GM11168 (cell line): ENCODE results near the gene BORCS5.
"Not testable (repeated sequence)": the region's sequence is repeated elsewhere in the genome, so short reads cannot be mapped to it uniquely, and the experiment has no call there.

ENCODE experiments used
- in situ Hi-C: fragments of 300-500 bp; cut with MboI; formaldehyde crosslinking; loops from one replicate; pipeline ENCODE4 v1.12.0; 2022; ENCODE audit warnings: low sequenced_read_pairs; ENCODE audit not compliant: unreplicated experiment

BORCS5 gene

DNA sequence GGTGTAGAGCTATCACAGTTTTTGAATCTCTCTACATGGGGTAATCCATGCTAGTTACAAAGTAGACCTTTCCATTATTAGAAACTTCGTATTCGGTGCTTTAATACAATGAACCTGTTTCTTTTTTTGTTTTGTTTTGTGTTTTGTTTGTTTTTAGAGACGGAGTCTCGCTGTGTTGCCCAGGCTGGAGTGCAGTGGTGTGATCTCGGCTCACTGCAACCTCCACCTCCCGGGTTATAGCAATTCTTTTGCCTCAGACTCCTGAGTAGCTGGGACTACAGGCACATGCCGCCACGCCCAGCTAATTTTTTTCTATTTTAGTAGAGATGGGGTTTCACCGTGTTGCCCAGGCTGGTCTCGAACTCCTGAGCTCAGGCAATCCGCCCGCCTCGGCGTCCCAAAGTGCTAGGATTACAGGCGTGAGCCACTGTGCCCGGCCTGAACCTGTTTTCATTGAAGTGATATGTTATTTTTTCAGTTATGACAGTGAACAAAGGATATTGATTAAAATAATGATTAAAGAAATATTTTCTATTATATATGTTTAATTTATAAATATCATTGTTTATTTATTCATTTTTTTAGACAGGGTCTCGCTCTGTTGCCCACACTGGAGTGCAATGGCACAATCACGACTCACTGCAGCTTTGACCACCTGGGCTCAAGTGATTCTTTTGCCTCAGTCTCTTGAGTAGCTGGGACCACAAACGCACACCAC, 5.3 kb upstream of the BORCS5 start:
- in situ Hi-C loops: not testable (repeated sequence)

DNA sequence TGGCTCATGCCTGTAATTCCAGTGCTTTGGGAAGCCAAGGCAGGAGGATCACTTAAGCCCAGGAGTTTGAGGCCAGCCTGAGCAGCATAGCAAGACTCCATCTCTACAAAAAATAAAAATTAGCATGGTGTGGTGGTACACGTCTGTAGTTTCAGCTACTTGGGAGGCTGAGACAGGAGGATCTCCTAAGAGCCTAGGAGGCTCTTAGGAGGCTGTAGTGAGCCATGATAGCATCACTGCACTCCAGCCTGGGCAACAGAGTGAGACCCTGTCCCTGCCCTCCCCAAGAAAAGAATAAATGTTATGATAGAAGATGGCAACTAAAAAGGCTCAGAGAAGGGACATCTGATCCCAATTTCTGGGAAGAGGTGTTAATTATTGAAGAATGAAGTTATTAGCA, 3.6 kb upstream of the BORCS5 start:
- in situ Hi-C loops: no loop called here

DNA sequence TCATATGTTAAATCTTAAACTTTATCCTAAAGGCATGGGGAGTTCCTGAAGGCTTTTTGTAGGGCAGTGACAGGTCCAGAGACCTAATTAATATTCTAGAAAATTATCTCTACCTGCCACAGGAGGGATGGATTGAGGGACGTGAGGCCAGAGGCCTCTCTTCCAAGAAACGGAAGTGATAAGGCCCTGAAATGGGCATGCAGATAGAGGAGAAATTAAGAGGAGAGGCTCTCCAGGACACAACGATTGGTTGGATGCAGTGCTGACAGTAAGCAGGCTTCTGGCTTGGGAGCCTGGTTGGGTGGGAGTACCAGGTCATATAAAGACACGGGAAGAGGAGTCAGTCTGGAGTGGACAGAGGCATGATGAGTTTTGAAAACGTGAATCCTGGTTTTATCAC, 3.1 kb upstream of the BORCS5 start:
- in situ Hi-C loops: no loop called here

DNA sequence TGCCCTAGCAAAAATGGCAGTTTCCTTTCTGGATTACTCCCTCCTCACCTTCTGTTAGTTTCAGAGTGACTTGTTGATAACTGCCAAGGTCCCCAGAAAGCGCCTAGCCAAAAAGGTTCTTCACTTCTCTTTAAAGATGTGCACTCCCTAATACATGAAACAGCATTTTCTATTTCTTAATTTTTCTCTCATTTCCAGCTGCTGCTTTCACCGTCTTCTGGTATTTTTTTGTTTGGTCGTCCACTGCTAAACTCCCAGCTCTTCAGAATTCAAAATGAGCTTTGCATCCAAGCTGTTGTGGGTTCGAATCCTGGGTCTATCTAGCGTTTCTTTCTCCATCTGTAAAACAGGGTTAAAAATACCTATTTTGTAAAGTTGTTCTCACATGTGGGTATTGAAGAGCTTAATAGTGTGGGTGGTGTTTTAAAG, 397 bp upstream of the BORCS5 start:
- in situ Hi-C loops: no loop called here

DNA sequence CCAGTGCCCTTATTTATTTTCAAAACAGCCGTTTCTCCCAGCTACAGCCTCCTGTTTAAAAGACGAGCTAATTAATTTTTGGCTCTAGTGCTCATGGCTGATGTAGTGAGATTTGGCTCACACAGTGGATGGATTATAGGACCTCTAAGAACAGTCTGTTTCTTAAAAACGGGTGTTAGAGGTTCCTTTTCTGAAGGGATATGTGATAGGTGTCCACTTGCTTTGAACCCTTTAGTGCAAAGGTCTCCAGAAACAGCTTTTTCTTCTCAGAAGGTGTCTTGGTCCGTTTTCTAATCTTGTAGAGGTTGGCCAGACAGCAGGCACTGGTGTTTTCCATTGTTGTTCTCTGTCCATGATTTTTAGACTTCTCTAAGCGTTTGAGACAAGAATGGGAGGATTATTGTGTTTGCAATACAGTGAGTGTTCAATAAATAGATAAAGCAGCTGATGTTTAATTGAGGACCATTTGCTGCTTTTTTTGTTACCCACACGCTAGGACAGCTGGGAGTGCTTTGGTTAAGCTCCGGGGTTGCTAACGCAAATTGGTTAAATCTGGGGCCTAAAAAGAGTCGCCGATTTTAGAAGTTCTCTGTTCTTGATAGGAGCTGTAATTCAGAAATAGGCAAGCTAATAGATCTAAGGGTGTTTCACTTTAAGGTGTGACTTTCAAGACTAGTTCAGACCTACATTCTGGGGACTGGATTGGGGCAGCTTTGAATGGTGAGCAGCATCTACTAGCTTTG, 1.0 kb downstream of the BORCS5 start:
- in situ Hi-C loops: no loop called here

DNA sequence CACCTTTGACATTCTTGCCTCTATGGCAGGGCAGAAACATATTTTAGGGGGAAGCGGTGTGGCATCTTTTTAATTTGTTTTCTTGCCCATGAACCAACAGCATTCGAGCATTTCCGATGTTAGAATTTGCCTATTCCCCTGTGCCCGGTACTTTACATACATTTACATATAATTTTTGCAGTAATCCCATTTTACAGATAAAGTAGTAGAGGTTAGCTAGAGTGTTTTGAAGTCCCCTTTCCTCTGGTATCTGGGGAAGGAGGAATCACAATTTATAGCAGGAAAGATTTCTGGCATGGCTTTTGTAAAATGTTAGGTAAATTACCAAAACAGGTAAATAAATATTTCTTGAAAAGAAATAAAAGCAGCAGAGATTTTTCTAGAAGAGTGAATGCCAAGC, 1.6 kb downstream of the BORCS5 start:
- in situ Hi-C loops: no loop called here

DNA sequence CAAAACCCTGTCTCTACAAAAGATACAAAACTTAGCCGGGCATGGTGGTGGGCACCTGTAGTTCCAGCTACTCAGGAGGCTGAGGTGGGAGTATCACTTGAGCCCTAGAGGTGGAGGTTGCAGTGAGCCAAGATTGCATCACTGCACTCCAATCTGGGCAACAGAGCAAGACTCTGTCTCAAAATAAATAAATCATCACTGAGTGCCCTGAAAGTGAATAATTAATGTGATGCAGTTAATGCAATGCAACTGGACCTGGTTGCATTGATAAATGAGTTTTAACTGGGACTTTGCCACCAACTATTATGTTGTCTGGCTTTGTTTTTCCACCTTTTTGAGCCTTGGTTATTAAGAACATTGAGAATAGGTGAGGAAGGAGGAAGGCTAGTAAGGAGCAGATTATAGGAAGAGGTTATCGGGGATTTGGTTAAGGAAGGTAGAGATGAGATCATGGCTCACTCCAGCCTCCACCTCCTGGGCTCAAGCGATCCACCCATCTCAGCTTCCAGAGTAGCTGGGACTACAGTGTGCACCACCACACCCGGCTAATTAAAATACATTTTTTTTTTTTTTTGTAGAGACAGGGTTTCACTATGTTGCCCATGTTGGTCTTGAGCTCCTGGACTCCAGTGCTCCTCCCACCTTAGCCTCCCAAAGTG, 8.0 kb downstream of the BORCS5 start:
- in situ Hi-C loops: loop anchor here (10.0 kb wide), 1 partner anchor 340 kb away; no protein-coding TSS in a partner anchor

DNA sequence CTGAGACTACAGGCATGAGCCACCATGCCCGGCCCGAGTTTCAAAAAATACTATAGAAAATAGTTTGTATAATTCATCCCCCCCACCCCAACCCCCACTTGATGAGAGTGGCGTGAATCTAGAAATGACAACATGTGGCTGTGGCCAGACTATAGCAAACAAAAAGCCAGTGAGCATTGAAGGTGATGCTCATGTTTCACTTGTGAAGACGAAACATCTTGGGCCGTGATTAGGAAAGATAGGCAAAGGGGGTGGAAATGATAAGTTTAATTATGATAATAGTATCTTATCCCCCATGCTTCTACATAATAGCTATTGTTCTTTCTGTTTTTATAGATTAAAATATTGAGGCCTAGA, 8.5 kb downstream of the BORCS5 start:
- in situ Hi-C loops: loop anchor here (10.0 kb wide), 1 partner anchor 339 kb away; no protein-coding TSS in a partner anchor

DNA sequence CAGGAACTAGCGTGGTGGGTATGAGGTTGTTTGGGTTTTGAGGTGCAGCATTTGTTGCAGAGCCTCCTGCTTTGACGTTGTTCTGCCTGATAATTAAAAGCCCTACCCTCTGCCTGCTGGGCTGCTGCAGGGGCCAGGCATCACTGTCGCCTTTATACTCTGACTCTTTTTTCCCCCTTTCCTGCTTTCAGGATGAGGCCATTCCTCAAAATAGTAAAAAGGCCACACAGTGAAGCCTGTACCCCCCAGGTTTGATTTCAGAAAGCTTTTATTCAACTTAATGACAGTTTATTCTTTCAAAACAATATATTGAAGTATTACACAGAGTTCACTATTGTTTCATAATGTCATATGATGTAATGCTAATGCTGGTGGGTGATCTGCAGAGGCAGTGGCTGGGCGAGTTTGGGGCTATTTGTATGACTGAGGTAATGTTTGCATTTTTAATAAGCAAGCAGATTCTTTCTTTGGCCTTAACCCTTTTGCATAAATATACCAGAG, 9.1 kb downstream of the BORCS5 start:
- in situ Hi-C loops: loop anchor here (10.0 kb wide), 1 partner anchor 339 kb away; no protein-coding TSS in a partner anchor

DNA sequence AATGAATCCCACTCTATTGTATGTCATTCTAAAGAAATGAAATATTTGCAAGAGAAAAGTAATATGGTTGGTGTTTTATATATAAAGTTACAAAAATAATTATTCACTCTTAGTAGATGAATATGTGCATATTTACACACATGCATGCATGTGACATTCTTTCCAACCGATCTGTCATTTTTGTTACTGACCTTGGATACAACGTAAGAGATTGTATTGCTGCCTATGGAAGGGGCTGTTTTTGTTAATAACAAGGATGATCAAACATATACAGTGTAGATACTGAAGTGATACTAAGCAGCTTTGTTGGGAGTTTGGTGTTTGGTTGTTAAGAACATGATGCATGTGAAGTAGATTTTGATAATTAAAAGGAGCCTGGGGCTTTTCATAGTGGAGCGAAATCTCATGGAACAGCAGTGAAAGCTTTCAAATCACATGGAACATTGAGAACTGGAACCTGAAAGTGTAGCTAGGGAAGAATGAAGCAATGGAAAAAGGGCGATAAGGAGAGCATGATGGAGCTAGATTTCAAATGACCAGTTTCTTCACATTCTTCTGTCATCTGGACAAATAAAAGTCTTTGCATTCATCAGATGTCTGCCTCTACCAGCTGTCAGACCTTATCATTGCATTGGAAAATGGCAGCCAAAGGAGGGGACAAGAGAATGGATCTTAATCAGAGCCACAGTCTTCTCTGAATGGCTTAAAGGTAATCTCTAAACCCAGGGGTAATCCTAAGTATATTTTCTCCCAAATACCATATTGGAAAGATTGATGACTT, 10.0 kb downstream of the BORCS5 start:
- in situ Hi-C loops: loop anchor here (10.0 kb wide), 1 partner anchor 338 kb away; no protein-coding TSS in a partner anchor

DNA sequence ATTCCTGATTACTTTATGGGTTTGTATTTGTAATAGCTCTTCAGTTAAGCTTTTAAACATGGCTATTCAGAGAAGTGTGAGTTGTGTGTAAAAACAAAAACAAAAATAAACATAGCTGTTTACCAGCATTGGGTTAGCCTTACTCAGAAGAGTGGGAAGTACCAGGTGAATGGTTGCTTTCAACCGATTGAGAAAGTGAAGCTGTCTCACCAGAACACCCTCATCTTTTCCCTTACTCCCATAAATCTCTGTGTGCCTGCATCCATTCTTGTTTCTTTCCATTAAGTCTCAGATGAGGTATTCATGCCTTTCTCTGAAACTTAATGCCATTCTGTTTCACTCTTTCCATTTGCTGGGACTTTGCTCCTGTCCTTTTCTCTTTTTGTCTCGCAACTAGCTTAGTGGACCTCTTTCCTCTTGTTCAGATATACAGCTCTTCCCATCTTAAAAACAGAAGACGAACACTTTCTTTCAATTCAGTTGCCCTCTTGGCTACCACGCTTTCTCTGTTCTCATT, 10.7 kb downstream of the BORCS5 start:
- in situ Hi-C loops: loop anchor here (10.0 kb wide), 1 partner anchor 337 kb away; no protein-coding TSS in a partner anchor

DNA sequence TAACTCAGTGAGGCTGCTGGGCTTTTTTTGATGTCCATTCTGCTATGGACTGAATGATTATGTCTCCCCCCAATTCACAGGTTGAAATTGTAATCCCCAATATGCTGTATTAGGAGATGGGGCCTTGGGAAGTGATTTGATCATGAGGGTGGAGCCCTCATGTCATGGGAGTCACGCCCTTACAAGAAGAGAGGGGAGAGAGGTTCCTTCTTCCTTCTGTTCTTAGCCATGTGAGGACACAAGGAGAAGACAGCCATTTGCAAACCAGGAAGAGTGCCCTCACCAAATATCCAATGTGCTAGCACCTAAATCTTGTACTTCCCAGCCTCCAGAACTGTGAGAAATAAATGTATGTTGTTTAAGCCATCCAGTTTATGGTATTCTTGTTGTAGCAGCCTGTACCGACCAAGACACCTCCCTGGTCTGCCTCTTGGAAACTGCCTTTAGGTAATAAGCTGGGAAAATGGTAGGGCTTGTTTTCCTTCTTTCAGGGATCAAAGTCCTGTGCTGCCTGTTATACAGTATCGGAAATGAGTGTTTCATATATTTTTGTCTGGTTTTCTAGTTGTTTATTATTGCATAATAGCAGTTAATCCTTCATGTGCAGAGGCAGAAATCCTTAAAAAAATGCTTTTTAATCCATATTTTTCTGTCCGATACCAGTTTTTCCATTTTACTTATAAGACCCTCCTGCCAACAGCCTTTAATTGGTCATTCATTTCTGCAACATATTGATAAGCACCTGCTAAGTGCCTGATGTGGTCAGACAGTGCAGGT, 16.3 kb downstream of the BORCS5 start:
- in situ Hi-C loops: no loop called here

DNA sequence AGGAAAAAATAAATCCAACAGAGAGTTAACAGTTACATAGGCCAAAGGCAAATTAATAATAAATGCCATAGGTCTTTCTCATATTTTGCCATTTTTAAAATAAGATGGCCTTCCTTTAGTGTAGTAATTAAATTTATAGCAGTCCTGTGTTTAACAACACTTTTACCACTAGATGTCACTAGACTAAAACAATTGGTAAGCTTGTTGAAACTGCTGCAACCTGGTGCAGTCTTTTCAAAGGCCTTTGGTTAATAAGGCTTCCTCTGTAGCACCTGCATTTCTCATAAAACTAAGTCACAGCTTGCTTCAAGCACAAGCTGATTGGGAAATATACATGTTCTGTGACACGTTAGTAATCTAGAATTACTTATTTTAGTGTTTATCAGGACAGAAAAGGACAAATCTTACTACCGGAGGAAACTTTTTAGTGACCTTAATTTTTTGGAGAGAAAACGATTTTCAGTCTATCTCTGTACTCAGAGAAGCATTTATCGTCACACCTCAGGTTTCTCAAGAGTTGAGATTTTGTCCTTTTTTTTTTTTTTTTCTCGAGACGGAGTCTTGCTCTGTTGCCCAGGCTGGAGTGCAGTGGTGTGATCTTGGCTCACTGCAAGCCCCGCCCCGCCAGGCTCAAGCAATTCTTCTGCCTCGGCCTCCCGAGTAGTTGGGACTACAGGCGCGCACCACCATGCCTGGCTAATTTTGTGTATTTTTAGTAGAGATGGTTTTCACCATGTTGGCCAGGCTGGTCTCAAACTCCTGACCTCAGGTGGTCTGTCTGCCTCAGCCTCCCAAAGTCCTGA, 20.0 kb downstream of the BORCS5 start:
- in situ Hi-C loops: no loop called here

DNA sequence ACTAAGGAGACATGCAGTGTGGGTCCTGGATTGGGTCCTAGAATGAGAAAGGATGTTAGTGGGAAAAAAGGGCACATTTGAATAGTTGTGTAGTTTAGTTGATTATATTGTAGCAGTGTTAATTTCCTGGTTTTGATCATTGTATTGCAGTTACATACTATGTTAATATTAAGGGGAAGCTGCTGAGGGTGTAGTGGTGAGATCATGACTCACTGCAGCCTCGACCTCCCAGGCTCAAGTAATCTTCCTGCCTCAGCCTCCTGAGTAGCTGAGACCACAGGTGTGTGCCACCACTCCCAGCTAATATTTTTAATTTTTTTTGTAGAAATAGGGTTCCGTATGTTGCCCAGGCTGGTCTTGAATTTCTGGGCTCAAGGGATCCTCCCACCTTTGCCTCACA, 21.7 kb downstream of the BORCS5 start:
- in situ Hi-C loops: no loop called here

DNA sequence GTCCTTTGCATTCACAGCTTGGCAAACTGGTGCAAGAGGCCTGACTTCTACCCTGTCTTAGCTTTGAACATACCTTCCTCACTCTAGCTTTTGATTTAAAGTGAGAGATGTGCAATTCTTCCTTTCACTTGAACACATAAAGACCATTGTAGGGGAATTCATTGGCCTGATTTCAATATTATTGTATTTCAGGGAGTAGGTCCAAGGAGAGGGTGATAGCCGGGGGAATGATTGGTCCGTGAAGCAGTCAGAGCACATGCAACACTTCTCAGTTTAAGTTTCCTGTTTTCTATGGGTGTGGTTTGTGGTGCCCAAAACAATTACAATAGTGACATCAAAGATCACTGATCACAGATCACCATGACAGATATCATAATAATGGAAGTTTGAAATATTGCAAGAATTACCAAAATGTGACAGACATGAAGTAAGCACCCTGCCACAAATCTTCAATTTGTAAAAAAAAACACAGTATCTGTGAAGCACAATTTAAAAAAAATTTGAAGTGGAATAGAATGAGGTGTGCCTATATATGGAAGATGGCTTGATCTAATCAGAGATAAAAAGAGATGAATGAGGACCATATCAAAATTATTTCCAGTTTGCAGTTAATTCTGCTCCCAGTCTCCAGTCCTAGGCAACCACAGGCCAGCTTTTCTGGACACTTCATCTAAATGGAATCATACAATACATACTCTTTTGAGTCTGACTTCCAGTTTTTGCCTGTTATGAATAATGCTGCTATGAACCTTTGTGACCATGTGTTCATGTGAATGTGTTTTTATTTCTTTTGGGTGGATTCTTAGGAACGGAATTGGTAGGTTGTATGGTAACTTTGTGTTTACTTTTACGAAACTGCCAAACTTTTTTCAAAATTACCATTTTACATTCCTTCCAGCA, 23.2 kb downstream of the BORCS5 start:
- in situ Hi-C loops: loop anchor here (5.0 to 10.0 kb wide), 2 partner anchors 65 to 127 kb away; no protein-coding TSS in a partner anchor

DNA sequence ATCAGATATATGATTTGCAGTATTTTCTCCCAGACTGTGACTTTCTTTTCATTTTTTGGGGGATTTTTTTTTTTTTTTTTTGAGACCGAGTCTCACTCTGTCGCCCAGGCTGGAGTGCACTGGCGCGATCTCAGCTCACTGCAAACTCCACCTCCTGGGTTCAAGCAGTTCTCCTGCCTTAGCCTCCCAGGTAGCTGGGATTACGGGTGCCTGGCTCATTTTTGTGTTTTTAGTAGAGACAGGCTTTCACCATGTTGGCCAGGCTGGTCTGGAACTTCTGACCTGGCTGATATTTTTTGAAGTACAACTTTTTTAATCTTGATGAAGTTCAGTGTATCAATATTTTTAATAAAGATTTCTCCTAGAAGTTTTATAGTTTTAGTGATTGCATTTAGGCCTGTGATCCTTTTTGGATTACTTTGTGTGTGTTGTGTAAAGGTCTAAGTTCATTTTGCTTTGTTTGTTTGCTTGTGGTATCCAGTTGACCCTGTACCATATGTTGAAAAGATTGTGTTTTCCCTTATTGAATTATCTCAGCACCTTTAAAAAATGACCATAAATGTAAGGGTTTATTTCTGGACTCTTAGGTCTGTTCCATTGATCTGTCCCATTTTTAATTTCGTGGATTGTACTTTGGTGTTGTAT, 24.2 kb downstream of the BORCS5 start:
- in situ Hi-C loops: loop anchor here (5.0 to 10.0 kb wide), 2 partner anchors 64 to 126 kb away; no protein-coding TSS in a partner anchor

DNA sequence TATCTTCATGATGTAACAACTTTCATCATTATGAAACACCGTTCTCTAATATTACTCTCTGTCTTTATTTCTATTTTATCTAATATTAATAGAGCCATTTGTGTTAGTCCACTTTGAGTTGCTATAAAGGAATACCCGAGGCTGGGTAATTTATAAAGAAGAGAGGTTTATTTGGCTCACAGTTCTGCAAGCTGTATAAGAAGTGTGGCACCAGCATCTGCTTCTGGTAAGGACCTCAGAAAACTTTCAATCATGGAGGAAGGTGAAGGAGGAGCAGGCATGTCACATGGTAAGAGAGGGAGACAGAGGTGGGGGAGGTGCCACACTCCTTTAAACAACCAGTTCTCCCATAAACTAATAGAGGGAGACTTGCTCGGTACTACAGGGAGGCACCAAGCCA, 25.1 kb downstream of the BORCS5 start:
- in situ Hi-C loops: loop anchor here (5.0 to 10.0 kb wide), 2 partner anchors 63 to 125 kb away; no protein-coding TSS in a partner anchor
